GM19395 (cell line): ENCODE measurements around the gene MAML3.
"Not testable (repeated sequence)": the region's sequence is repeated elsewhere in the genome, so short reads cannot be mapped to it uniquely, and the experiment has no call there.

ENCODE experiments used
- ATAC-seq: cut with Tn5 transposase; IDR thresholded peaks from one replicate; pipeline ENCODE4 v1.9.1; 2021; ENCODE audit warnings: mild to moderate bottlenecking, moderate library complexity; ENCODE audit not compliant: unreplicated experiment

The MAML3 gene

DNA sequence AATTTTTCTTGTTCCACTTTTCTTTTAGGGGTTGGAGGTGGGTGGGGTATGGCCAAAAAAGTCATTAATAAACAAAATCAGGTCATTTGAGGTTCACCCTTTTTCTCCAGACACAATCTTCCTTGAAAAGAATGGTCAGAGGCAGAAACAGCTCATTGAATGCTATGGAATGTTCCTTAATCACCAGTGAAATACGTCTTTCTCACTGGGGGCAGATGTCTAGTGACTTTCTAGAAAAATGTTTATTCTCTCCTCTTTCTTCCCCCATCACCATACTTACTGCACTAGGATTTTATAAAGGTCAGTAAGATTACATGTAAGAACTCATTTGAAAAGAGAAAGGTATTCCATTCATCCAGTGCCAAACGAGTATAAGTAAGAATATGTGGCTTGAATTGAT lies 443.9 kb downstream of the MAML3 start:
- ATAC-seq, result no peak

DNA sequence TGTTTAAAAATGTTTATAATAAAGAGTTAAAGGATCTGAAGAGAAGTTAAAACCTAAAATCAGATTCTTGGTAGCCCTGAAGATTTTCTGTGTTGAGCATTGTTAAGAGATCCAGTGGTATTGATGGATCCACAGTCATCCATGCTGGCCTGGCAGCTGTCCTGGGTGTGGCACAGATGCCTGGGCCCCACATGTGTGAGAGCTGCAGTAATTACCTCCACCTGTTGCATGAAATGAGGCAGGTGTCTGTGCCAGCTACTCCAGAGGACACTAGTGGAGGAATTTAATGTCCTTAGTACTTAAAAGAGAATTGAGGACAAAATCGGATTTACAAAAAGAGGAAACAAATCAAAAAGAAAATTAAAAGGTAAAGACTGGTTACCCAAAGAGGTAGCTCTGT lies 444.3 kb downstream of the MAML3 start:
- ATAC-seq, result no peak

DNA sequence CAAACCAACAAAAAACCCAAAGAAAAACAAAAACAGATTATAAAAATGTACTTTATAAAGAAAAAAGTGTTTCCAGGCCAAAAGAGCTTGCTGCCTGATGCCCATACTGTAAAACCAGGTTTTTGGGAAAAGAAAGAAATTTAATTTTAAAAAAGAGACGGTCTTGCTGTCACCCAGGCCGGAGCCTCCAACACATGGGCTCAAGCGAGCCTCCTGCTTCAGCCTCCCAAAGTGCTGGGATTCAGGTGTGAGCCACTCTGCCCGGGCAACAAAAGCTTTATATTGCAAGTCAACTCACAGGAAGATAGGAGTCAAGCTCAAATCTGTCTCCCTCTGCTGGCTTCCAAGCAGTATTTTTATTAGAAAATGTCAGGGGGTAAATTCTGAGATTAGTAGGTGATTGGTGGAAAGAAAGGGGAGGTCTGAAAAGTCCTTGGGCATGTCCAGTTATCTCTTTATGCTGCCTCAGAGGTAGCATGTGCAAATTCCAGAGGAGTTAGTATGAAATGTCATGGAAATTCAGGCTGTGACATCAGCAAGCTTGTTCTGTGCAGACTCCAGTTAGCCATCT lies 449.0 kb downstream of the MAML3 start:
- ATAC-seq, result no peak

DNA sequence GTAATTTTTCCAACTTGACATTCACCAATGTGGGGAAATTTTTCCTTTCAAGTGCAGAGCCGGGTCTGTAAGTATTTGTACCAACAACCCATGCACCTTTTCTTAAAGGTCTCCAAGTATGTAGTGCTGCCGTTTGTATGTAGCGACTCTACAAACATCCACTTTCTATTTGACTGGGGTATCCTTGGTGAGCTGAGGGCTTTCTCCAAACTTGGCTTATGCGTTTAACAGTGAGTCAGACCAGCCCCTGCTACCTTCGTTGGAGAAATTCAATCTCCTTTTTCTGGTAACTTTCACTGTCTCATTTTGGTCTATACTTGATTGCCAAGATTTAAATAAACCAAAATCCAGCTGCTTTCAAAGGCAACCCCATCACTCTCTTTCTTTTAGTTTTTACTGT lies 453.4 kb downstream of the MAML3 start:
- ATAC-seq, result no peak

DNA sequence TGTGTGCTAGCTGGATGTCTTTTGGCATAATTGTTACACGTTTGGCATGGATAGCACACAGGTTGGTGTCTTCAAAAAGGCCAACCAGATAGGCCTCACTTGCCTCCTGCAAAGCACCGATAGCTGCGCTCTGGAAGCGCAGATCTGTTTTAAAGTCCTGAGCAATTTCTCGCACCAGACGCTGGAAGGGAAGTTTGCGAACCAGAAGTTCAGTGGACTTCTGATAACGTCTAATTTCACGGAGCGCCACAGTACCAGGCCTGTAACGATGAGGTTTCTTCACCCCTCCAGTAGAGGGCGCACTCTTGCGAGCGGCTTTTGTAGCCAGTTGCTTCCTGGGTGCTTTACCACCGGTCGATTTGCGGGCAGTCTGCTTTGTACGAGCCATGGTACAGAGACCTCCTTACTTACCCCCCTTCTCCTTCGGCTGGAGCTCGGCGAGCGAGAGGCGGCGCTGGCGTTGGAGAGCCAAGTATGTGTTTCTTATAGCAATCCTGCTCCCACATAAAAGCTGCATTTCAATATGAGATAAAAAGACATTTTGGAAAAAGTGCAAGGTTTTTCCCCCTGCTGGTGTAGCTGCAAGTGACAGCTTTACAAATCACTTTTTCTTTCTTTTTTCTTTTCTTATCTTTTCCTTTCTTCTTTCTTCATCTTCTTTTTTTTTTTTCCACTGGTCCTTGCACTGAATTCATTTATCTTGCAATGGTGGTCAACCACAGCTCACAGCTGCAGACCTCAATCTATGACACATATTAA lies 455.6 kb downstream of the MAML3 start:
- not testable (repeated sequence) for ATAC-seq

DNA sequence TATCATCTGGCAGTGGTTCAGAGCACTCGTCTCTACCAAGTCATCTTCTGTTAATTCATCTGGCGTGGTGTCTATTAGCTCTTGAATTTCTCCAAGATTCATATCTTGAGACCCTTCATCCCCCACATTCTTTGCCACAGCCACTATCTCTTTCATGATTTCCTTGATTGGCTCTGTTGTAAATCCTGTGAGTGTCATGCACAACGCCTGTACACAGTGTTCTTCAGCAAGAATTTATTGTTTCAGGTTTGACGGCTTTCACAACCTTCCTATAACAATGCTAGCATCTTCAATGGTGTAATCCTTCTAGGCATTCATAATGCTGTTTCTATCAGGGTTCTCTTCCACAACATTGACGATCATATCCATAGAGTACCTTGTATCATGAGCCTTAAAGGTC lies 457.5 kb downstream of the MAML3 start:
- ATAC-seq, result no peak

DNA sequence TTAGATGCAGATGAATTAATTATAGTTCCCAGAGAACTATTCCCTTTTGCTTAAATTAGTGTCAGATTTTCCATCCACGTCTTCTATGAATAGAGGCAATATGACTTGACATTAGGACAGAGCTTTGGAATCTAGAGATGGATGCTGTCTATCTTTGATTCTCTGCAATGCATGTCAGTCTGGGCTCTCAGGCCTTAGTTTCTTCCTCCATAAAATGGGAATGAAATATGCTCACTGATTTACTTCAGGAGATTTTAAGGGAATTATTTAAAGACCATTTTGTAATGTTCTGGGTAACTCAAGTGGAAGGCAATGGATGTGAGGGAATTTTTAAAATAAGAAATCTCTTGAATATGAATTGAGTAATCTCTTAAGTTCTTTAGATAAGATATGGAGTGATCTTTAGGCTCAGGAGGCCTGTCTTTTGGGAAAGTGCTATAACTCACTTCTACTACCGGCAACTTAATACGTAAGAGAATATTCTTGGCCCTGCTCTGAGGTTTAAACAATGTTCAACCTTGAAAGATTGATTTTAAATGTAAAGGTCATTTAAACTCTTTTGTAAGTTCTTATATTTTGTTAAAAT lies 459.4 kb downstream of the MAML3 start:
- ATAC-seq, result no peak

DNA sequence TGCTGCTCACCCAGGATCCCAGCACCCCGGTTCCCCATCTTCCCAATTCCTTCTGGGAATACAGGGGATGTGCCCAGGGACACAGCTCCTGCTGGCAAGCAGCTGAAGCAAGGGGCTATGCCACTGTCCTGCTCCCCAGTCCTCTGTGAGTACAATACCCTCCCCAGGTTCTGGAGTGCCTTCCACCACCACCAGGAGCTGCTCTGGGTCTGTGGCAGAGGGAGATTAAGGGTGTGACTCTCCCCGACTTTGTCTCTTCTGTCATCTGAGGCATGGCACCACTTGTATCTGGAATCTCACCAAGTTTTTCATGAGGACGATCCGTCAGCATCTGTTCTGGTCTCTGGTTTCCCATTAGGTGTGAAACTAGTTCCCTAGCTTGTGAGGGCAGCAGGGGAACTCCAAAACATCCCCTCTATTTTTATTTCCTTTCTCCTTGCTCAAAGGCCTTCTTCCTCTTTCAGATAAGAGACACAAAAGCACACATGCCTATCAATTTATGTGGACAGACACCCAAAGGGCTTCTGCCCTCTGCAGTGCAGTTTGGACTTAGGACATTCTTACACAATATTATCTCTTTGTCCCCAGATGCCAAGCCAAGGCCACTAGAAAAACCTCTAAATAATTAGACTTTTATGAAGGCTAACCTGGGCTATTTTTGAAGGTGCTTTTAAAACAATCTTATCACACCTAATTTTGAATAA lies 461.5 kb downstream of the MAML3 start:
- ATAC-seq, result no peak

DNA sequence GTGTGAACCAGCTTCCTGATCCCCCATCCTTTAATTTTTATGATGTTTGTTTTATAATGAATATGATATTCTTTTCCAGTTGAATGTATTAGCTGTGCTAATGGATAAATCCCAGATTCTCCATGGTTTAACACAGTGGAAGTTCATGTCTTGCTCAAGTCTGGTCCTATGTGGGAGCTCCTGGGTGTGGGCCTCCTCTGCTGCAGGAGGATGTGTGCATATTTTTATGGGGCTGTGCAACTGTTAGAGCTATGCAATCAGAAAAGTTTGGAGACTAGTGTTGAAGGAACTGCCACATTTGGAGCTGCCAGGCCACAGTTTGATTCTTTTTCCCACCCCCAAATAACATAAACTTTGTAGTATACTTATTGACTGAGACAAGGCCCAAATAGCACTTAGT lies 463.6 kb downstream of the MAML3 start:
- ATAC-seq, result no peak

DNA sequence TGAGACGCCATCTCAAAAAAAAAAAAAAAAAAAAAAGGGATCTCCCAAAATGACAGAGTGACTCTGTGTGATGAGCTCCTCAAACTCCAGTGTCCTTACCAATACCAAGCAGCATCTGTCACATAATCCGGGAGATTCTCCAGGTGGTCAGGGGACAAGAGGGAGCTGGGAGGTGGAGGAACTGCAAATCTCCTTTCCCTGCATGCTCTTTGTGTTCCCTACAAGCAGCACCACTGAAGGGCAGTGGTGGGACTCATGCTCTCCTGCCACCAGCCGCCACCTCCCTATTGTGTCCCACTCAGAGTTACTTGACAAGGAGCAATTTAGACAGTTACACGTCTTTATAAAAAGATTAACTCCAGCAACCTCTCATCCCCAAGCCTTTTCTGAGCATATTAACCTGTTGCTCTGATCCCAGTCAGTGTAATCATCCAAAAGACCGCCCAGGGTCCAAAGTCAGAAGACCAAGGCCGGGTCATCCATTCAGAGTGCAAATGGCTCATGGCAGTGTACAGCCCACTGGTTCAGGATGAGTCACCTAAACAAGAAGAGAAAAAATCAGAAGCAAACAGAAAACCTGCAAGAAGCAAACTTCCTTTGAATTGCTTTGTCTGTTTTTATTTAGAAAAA lies 464.8 kb downstream of the MAML3 start:
- ATAC-seq, result no peak

DNA sequence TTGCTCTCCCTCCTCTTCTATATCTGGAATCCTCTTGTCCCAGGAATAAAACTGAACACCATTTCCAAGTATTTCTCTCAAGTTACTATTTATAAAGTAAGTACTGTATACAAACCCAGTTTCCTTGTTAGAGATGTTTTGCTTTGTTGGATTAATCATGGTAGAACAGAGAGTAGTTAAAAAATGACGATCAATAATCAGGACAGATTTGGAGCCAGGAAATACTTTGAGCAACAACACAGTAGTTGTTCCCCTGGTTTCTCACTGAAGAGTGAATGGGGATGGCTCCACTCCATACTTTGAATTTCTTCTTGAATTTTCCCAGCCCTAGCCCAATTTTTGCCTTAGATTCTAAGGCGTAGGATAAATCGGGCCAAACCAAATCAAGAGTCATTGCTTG lies 467.0 kb downstream of the MAML3 start:
- ATAC-seq, result no peak

DNA sequence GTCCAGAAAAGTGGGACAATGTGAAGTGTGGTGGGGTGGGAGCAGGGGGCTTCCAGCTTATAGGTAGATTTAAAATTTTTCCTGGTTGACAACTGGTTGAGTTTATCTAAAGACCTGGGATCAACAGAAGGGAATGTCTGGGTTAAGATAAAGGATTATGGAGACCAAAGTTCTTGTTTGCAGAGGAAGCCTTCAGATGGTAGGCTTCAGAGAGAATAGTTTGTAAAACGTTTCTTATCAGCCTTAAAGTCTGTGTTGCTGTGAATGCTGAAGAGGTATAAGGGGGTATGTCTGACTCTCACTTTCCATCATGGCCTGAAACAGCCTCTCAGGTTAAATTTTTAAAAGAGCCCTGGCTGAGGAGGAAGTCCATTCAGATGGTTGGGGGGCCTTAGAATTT lies 467.9 kb downstream of the MAML3 start:
- ATAC-seq, result no peak

DNA sequence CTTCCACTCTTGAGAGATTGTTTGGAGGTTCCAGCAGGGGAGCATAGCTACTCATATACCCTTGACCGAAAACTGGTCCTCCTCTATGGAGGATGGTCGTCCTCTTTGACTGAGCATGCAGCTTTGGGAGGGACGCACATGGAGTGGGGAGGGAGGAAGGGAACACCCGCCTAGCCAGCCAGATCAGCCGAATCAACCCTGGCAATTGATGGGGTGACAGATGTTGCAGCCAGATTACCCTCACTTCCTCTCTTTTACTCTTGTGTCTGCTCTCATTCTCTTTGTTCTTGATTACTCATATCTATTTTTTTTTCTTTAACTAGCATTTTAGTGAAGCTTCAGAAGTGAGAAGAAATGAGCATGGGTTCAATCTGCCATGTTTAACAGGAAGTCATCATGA lies 468.8 kb downstream of the MAML3 start:
- ATAC-seq, result no peak

DNA sequence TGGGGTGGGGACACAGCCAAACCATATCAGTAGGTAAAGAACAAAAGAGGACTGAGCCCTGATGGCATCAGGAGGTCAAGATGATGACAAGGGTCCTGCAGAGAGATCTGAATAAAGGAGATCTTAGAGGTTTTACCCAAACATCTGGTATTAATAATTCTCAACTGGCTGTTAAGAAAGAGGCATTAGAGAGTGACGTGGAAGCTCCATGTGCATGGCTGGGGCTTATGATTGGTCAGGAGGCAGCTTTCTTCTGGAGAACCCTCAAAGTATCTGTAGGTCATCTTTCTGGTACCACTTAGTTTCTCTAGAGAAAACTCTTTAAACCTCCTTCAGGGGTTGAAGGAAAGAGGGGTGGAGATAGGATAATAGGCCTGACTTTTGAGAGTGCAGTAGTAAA lies 469.6 kb downstream of the MAML3 start:
- ATAC-seq, result no peak

DNA sequence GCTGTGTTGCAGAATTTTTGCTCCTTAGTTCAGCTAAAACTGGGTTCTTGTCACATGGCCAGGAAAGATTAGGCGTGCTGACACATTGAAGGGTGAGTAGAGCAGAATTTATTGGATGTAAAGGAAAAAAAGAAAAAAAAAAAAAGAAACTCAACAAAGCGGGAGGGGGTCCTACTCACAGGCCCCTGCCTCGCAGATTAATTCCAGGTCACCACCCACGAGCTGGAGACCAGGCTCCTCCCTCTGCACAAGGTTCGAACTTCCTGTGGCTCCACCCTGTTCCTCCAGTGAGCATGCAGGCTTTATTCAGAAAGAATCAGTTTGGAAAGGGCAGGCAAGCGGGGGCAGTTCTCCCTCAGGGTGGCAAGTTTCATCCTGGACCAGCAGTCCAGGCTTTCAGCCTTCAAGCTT lies 471.2 kb downstream of the MAML3 start:
- ATAC-seq, result no peak

DNA sequence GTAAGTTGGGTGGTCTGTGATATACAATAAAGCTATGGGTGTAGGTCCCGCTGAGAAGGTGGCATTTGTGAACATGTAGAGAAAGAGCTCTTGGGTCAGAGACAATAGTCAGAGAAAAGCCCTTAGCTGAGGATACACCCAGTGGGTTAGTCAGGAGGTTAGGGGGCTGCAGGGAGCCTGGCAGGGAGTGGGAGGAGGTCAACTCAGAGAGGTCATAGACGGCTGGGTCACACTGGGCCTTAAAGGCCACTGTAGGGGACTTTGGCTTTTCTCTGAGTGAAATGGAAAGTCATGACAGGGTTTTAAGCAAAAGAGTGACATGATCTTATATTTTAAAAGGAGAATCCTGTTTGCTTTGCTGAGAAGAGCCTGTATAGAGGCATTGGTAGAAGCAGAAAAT lies 471.7 kb downstream of the MAML3 start:
- ATAC-seq, result no peak

DNA sequence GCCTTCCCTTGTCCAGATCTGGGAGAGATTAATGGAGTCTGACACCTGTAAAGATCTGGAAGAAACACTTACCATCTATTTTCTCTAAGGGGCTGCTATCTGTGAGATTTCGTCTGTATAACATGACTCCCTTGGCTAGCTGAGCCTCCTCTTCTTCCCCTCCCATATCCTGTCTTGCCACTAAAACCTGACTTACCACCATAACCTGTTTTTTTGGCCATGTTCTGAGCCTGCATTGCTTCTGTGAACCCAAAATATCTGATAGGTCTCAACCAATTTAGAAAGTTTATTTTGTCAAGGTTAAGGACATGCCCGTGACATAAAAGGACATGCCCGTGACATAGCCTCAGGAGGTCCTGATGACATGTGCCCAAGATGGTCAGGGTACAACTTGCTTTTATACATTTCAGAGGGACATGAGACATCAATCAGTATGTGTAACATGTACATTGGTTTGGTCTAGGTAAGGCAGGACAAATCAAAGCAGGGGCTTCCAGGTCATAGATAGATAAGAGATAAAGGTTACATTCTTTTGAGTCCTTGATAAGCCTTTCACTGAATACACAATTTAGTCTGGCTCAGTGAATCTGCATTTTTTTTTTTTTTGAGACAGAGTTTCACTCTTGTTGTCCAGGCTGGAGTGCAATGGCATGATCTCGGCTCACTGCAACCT lies 476.9 kb downstream of the MAML3 start:
- ATAC-seq, result no peak

DNA sequence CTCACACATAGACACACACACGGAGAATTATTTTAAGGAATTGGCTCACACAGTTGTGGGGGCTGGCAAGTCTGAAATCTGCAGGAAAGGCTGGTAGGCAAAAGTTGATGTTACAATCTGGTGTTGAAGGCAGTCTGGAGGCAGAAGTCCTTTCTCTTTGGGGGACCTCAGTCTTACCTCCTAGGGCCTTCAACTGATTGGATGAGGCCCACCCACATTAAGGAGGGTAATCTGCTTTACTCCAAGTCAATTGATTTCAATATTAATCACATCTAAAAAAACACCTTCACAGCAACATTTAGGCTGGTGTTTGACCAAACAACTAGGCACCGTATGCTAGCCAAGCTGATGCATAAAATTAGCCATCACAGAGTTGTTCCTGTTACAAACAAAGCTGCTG lies 477.6 kb downstream of the MAML3 start:
- no peak for ATAC-seq

DNA sequence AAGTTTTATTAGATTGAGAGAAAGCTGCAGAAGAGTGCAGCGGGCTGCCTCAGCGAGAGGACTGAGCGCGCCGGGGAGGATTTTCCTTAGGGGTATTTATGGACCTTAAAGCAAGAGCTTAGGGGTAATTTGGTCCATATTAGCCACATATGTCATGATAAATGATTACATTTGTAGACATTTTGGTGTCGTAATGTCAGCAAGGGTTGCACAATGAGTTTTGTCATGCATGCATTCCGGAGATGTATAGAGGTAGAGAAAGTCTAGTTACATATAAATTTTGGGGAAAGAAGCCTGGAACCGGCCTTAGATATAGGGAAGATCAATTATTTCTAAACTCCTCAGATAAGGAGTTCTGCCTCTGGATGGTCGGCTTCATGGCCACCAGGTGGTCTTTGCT lies 478.3 kb downstream of the MAML3 start:
- ATAC-seq, result no peak

DNA sequence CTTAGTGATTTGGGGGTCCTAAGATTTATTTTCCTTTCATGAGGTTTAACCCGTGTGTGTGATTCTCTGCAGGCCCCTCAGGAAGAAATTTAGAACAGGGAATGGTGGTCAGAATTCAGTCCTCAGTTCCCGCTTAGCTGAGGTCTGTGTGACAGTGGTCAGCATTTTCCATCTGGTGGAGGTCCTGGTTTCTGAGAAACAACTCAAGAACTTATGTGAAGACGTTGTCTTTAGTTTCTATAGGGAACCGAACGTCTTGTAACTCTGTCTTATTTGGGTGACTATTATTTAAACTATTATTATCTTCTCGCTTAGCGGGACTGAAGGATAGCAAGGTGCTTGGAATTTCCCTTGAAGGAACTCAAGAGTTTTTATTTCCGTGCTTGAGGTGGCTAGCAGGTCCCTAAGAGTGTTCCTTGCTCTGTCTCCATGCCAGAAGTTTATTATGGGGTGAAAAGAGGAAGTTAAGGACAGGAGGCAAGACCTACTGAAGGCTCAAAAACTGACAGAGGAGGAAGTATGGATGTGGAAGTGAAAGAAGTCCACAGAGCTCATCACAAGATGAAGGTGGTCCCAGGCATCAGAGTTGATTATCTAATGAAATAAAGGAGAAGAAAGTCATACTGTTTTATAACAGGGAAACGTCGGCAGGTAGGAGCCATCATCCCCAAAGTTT lies 479.0 kb downstream of the MAML3 start:
- ATAC-seq, result peak; percentile 76
